Ramos (cell line): ENCODE measurements around the gene HSFY2.
"Not testable (repeated sequence)": the region's sequence is repeated elsewhere in the genome, so short reads cannot be mapped to it uniquely, and the experiment has no call there.

ENCODE experiments used
- in situ Hi-C: fragments of 300-500 bp; cut with MboI; formaldehyde crosslinking; loops from one replicate; pipeline ENCODE4 v1.14.3; 2022; ENCODE audit warnings: low sequenced_read_pairs; ENCODE audit not compliant: unreplicated experiment

Gene HSFY2

GRCh38 chrY:18773635-18774034, at the start of gene HSFY2:
Gene HSFY2 (minus strand): TSS chrY:18773735. CDS start chrY:18773618, 117 bp downstream.
- in situ Hi-C loops: not testable (repeated sequence)

- in situ Hi-C loops: not testable (repeated sequence)
Measured at GRCh38 chrY:18815751-18816150, 42.2 kb upstream of the HSFY2 start.

DNA sequence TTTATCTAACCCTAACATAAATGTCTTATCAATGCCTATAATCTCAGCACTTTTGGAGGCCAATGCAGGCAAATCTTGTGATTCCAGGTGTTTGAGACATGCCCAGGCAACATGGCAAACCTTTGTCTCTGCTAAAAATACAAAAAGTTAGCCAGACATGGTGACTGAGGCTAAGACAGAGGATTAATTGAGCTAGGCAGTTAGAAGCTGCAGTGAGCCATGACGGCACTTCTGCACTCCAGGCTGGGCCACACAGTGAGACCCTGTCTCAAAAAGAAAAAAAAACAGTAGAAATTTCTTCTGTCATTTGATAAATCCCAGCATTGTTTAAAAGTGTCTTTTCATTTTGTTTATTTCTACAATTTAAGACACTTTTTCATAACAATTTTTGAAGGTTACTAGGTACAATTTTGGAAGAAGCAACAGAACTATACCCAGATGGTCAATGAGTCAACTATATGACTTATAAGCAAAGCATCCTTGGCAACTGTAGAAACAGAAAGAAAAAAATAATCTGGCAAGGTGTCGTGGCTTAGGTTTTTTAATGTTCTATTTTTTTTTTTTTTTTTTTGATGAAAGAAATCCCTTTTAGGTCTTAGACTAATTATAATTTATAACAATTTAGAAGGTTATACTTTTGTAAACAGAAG, 15.3 kb upstream of the HSFY2 start:
- in situ Hi-C loops: not testable (repeated sequence)

GRCh38 chrY:18754077-18754476, 19.5 kb downstream of the HSFY2 start:
- in situ Hi-C loops: not testable (repeated sequence)

DNA sequence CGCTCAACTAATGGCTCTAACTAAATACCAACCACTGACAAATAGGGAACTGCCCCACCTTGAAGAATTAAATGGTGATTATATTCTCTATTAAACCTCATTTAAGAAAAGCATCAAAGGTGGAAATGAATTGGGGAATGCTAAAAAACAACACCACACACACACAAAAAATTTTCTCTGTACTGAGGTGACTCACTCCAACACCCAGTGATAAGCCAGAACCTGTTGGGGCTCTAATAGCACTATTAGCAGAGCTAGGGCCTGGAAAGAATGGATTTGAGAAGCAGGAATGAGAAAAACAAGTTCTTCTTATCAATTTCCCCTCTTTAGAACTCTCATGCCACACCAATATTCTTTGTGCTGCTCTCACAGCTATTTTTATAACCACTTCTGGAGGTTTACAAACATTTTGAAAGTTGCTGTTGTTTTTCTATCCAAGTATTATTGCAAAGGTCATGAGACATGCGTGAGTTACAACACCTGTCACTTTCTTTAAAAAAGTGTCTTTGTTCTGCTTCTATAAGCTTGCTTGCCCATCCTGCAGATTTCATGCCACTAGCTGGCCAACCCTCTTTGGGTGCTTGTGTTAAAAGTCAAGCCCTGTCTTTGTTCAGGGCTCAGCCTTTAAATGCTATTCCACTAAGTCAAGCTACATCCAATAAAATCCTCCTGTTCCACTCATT, 20.3 kb downstream of the HSFY2 start:
- in situ Hi-C loops: not testable (repeated sequence)

- in situ Hi-C loops: not testable (repeated sequence)
Measured at GRCh38 chrY:18723714-18724113, 49.8 kb downstream of the HSFY2 start.
